A549 (cell line): Measurements from ENCODE around the gene LDLRAD3. TPM values are rescaled to one million over a fixed set of nuclear protein-coding genes. Genes with fewer than 3 reads are reported as not detected.

ENCODE experiments used
- ATAC-seq, 2 experiments: fragments of 200-7000 bp in 1 of 2; fragments of >200 bp in 1 of 2; cut with Nextera tagmentation in 1 of 2; cut with Tn5 transposase in 1 of 2; 3 replicates each; pipeline versions ENCODE4 v1.8.0 to v1.9.1; 2018 to 2020; ENCODE audit warnings: mild to moderate bottlenecking in 1 of 2, moderate library complexity in 1 of 2
- CTCF ChIA-PET: fragments of 300-600 bp; sonication (Branson Sonifier 250); formaldehyde crosslinking; extraction: SDS; loops from one replicate; lab custom pipeline; 2021; ENCODE audit warnings: antibody characterized with exemption, inconsistent platforms; lab: Yijun Ruan, JAX
- POLR2A ChIA-PET: fragments of 350-600 bp; formaldehyde crosslinking; extraction: SDS; loops from one replicate; lab custom pipeline; 2021; ENCODE audit warnings: antibody characterized with exemption, inconsistent platforms; lab: Yijun Ruan, JAX
- DNase-seq, 2 experiments: peaks; one replicate each; pipeline versions ENCODE4 v3.0.0 to v3.0.0-alpha.2; 2011 to 2016; ENCODE audit warnings: low read depth in 1 of 2, low spot score in 1 of 2
- FAIRE-seq: peaks from 2 replicates; lab custom pipeline; 2011; peaks lifted over from hg19 to GRCh38; lab: Jason Lieb, UNC
- H3K27ac ChIP-seq, 2 experiments: fragments of >200 bp; sonication (Bioruptor Twin); formaldehyde crosslinking; 3 replicates each; pipeline ENCODE4 v1.5.1; 2016 to 2017
- H3K4me1 ChIP-seq: fragments of >200 bp; sonication (Bioruptor Twin); formaldehyde crosslinking; 3 replicates; pipeline ENCODE4 v1.6.1; 2016
- H3K4me2 ChIP-seq: fragments of >200 bp; sonication (Bioruptor Twin); formaldehyde crosslinking; 3 replicates; pipeline ENCODE4 v1.6.1; 2016
- H3K4me3 ChIP-seq: fragments of >200 bp; sonication (Bioruptor Twin); formaldehyde crosslinking; 3 replicates; pipeline ENCODE4 v1.5.1; 2016
- H3K9me3 ChIP-seq: fragments of >200 bp; sonication (Bioruptor Twin); formaldehyde crosslinking; 3 replicates; pipeline ENCODE4 v1.6.1; 2016
- BHLHE40 ChIP-seq: IDR thresholded peaks from 2 replicates; pipeline ENCODE4 v1.6.1; 2012; ENCODE audit warnings: low read depth, low read length, inconsistent platforms
- CHD2 ChIP-seq: fragments of 150-350 bp; IDR thresholded peaks from 2 replicates; pipeline ENCODE4 v1.6.1; 2014; ENCODE audit warnings: low read length; ENCODE audit not compliant: partially characterized antibody
- EP300 ChIP-seq, 2 experiments: fragments of >200 bp; sonication (Bioruptor Twin); formaldehyde crosslinking; IDR thresholded peaks; 2 replicates in 1 of 2; 3 replicates in 1 of 2; pipeline ENCODE4 v1.6.1; 2016 to 2017
- FOSB ChIP-seq: fragments of 250-450 bp; sonication (Bioruptor Pico); IDR thresholded peaks from 2 replicates; pipeline ENCODE4 v1.5.0; 2020; ENCODE audit warnings: mild to moderate bottlenecking, moderate library complexity
- GATA3 ChIP-seq: IDR thresholded peaks from 2 replicates; pipeline ENCODE4 v1.6.1; 2012; ENCODE audit warnings: borderline replicate concordance
- HMGXB4 ChIP-seq: fragments of 250-450 bp; sonication (Bioruptor Pico); IDR thresholded peaks from 2 replicates; pipeline ENCODE4 v1.5.0; 2021; ENCODE audit warnings: mild to moderate bottlenecking, moderate library complexity, borderline replicate concordance
- JUN ChIP-seq, 2 experiments: fragments of >200 bp; sonication (Bioruptor Twin); formaldehyde crosslinking; IDR thresholded peaks; 2 replicates in 1 of 2; 3 replicates in 1 of 2; pipeline ENCODE4 v1.6.1; 2016 to 2017
- KDM1A ChIP-seq: fragments of 200-600 bp; sonication (generic); IDR thresholded peaks from 2 replicates; pipeline ENCODE4 v1.6.1; 2016; ENCODE audit warnings: low read depth, mild to moderate bottlenecking
- KDM5A ChIP-seq: fragments of 200-600 bp; sonication (generic); IDR thresholded peaks from 2 replicates; pipeline ENCODE4 v1.6.1; 2016; ENCODE audit warnings: antibody characterized with exemption, mild to moderate bottlenecking
- REST ChIP-seq: fragments of 200-600 bp; sonication (generic); IDR thresholded peaks from 2 replicates; pipeline ENCODE4 v1.6.1; 2016; ENCODE audit warnings: antibody characterized with exemption, mild to moderate bottlenecking, moderate library complexity
- TP53 ChIP-seq: fragments of 250-450 bp; sonication (Bioruptor Pico); IDR thresholded peaks from 2 replicates; pipeline ENCODE4 v1.5.0; 2021; ENCODE audit warnings: mild to moderate bottlenecking, moderate library complexity
- ZC3H11A ChIP-seq: fragments of 450-650 bp; IDR thresholded peaks from 2 replicates; pipeline ENCODE4 v1.6.1; 2014; ENCODE audit warnings: antibody characterized with exemption, mild to moderate bottlenecking
- ZFP36 ChIP-seq: fragments of 450-650 bp; IDR thresholded peaks from 2 replicates; pipeline ENCODE4 v1.6.1; 2014; ENCODE audit warnings: borderline replicate concordance; ENCODE audit not compliant: partially characterized antibody
- WGBS: methylation state at CpG from one replicate; pipeline ENCODE4 v1.1.6; 2017; ENCODE audit errors: missing lambda C conversion rate; 5-methylcytosine and 5-hydroxymethylcytosine counted together
- polyA plus RNA-seq, 4 experiments: library from polyadenylated mRNA; depleted of rRNA in 3 of 4; stranded (reverse); fragments of >200 nt; fragmentation: RNase III in 1 of 4; extraction: RNeasy Plus Mini Kit Qiagen cat#74134 plus additional on column Dnase treatment in 1 of 4; gene quantifications; 2 replicates in 3 of 4; 3 replicates in 1 of 4; pipeline ENCODE4 v1.2.3, GENCODE V29; 2011 to 2017
- TF ChIP-seq, protein P1 (sequence below): fragments of >200 bp; sonication (Bioruptor Twin); formaldehyde crosslinking; IDR thresholded peaks from 2 replicates; pipeline ENCODE4 v1.6.1; 2016
- TF ChIP-seq, protein P2 (sequence below): fragments of >200 bp; sonication (Bioruptor Twin); formaldehyde crosslinking; IDR thresholded peaks from 3 replicates; pipeline ENCODE4 v1.5.1; 2016

Gene LDLRAD3
- polyA plus RNA-seq, 2 of the 4 experiments (the other 2 are of a cell fraction) = 10.5 to 13.2 TPM

- Histone ChIP-seq H3K4me1 (no peaks in the 10 kb centered on the region), H3K9me3 (peaks cover 14% of the 10 kb centered on the region), H3K27ac (no peak overlapping the region), H3K4me3 (no peak overlapping the region), H3K4me2 (no peak overlapping the region)
- 89% methylated on average over 12 of the region's 12 CpGs for WGBS
- DNase-seq = no peak
- FAIRE-seq = no peak
- CTCF ChIA-PET = interaction anchor here (0.7 to 2.0 kb wide), 6 partner anchors 13 to 287 kb away, joined by 3 to 8 read pairs (median 4); no protein-coding TSS in a partner anchor
- TF ChIP-seq JUN (IDR thresholded peaks at IDR 0.05) (no peak), FOSB (CRISPR knock-in tag) (no peak), CHD2 (no peak), GATA3 (no peak), ZC3H11A (no peak), EP300 (IDR thresholded peaks at IDR 0.05) (no peak), TP53 (CRISPR knock-in tag) (no peak), KDM1A (no peak), HMGXB4 (no peak)
- TF ChIP-seq, protein P1, sequence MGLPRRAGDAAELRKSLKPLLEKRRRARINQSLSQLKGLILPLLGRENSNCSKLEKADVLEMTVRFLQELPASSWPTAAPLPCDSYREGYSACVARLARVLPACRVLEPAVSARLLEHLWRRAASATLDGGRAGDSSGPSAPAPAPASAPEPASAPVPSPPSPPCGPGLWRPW = no peak
- TF ChIP-seq, protein P2, sequence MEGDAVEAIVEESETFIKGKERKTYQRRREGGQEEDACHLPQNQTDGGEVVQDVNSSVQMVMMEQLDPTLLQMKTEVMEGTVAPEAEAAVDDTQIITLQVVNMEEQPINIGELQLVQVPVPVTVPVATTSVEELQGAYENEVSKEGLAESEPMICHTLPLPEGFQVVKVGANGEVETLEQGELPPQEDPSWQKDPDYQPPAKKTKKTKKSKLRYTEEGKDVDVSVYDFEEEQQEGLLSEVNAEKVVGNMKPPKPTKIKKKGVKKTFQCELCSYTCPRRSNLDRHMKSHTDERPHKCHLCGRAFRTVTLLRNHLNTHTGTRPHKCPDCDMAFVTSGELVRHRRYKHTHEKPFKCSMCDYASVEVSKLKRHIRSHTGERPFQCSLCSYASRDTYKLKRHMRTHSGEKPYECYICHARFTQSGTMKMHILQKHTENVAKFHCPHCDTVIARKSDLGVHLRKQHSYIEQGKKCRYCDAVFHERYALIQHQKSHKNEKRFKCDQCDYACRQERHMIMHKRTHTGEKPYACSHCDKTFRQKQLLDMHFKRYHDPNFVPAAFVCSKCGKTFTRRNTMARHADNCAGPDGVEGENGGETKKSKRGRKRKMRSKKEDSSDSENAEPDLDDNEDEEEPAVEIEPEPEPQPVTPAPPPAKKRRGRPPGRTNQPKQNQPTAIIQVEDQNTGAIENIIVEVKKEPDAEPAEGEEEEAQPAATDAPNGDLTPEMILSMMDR = no peak
- POLR2A ChIA-PET = no interaction called here
- no peak for ATAC-seq
Measured at GRCh38 chr11:36108881-36109589, 165.2 kb downstream of the LDLRAD3 start.

DNA sequence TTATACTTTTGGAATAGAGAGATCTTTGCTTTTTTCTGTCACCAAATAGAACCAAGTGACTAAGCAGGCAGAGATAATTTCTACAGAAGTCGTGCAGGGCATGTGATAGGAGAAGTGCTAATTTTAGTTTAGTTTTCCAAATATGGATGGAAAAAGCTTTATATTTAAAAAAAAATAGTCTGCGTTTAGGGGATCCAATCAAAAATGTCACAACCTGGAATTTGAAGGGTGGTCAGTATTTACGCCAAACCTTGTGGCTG is 165.7 kb downstream of the LDLRAD3 start:
- CTCF ChIA-PET = interaction anchor here (1.1 to 2.0 kb wide), 5 partner anchors 13 to 288 kb away, joined by 3 to 8 read pairs (median 5); no protein-coding TSS in a partner anchor
- no peak overlapping the region for H3K4me3 ChIP-seq
- no peak for TF ChIP-seq REST
- TF ChIP-seq ZFP36 = no peak
- TF ChIP-seq KDM5A = no peak
- no peak for TF ChIP-seq TP53 (CRISPR knock-in tag)
- TF ChIP-seq BHLHE40 = no peak
- POLR2A ChIA-PET = no interaction called here
- no peaks in the 10 kb centered on the region for H3K4me1 ChIP-seq
- ATAC-seq = no peak
- 87% methylated on average over 3 of the region's 3 CpGs for WGBS
- H3K27ac ChIP-seq = no peak overlapping the region
- H3K9me3 ChIP-seq = peaks cover 17% of the 10 kb centered on the region
- no peak for FAIRE-seq
- no peak overlapping the region for H3K4me2 ChIP-seq
- DNase-seq = no peak
